Right renal pelvis (tissue), 4 donors: ENCODE results near the gene CCER1. TPM values are rescaled to one million over a fixed set of nuclear protein-coding genes. Genes with fewer than 3 reads are reported as not detected.
"Not testable (repeated sequence)": the region's sequence is repeated elsewhere in the genome, so short reads cannot be mapped to it uniquely, and the experiment has no call there.

Experiments used
- DNase-seq, 4 donors: peaks; one replicate each; pipeline ENCODE4 v3.0.0-alpha.2; 2013; ENCODE audit warnings: low read depth in 4 of 4, low spot score in 3 of 4, missing footprints in 1 of 4
- polyA plus RNA-seq, 4 donors: library from polyadenylated mRNA; unstranded; fragments of 120-200 nt; gene quantifications; one replicate each; pipeline ENCODE4 v1.2.1, GENCODE V29; 2013; ENCODE audit not compliant: insufficient read length in 4 of 4

CCER1 gene
- polyA plus RNA-seq: not detected

- DNase-seq: no peak
Measured at GRCh38 chr12:90954921-90955320, at the start of gene CCER1. Gene CCER1 (minus strand): TSS chr12:90955176. CDS start chr12:90954742, 434 bp downstream.

- DNase-seq: no peak
Measured at GRCh38 chr12:91003737-91004136, 48.8 kb upstream of the CCER1 start.

- no peak for DNase-seq
Measured at GRCh38 chr12:91001306-91001705, 46.3 kb upstream of the CCER1 start.

- no peak for DNase-seq
Measured at GRCh38 chr12:90999966-91000365, 45.0 kb upstream of the CCER1 start.

GRCh38 chr12:90999527-90999926, 44.6 kb upstream of the CCER1 start:
- no peak for DNase-seq

- no peak for DNase-seq
Measured at GRCh38 chr12:90995010-90995409, 40.0 kb upstream of the CCER1 start.

- no peak for DNase-seq
Measured at GRCh38 chr12:90991952-90992465, 37.0 kb upstream of the CCER1 start.

GRCh38 chr12:90990611-90991010, 35.6 kb upstream of the CCER1 start:
- DNase-seq: no peak

- DNase-seq: no peak
Measured at GRCh38 chr12:90989686-90990111, 34.7 kb upstream of the CCER1 start.

- no peak for DNase-seq
Measured at GRCh38 chr12:90987520-90987919, 32.5 kb upstream of the CCER1 start.

GRCh38 chr12:90987101-90987500, 32.1 kb upstream of the CCER1 start:
- no peak for DNase-seq

GRCh38 chr12:90985331-90985730, 30.4 kb upstream of the CCER1 start:
- DNase-seq: not testable (repeated sequence)

- no peak for DNase-seq
Measured at GRCh38 chr12:90984114-90984513, 29.1 kb upstream of the CCER1 start.

GRCh38 chr12:90982170-90982569, 27.2 kb upstream of the CCER1 start:
- DNase-seq: no peak

GRCh38 chr12:90979951-90980350, 25.0 kb upstream of the CCER1 start:
- peak in 3 of 4 donors; percentile 26 to 58 (median 41) for DNase-seq

GRCh38 chr12:90979019-90979418, 24.0 kb upstream of the CCER1 start:
- no peak for DNase-seq

- peak; percentile 29 to 54 (median 52) for DNase-seq
Measured at GRCh38 chr12:90978117-90978770, 23.3 kb upstream of the CCER1 start.

- DNase-seq: no peak
Measured at GRCh38 chr12:90977224-90977623, 22.2 kb upstream of the CCER1 start.

- no peak for DNase-seq
Measured at GRCh38 chr12:90974286-90974685, 19.3 kb upstream of the CCER1 start.

- no peak for DNase-seq
Measured at GRCh38 chr12:90972226-90972625, 17.2 kb upstream of the CCER1 start.

GRCh38 chr12:90970911-90971310, 15.9 kb upstream of the CCER1 start:
- no peak for DNase-seq

GRCh38 chr12:90970471-90970870, 15.5 kb upstream of the CCER1 start:
- DNase-seq: no peak

GRCh38 chr12:90969851-90970250, 14.9 kb upstream of the CCER1 start:
- DNase-seq: no peak
